Keratinocyte (primary cell): Measurements from ENCODE around the gene MS4A2. TPM values are rescaled to one million over a fixed set of nuclear protein-coding genes. Genes with fewer than 3 reads are reported as not detected.

Experiments
- DNase-seq: peaks from one replicate; pipeline ENCODE4 v3.0.0-alpha.2; 2011; ENCODE audit warnings: low read depth, missing footprints, low spot score
- FAIRE-seq: peaks from 2 replicates; lab custom pipeline; 2011; peaks lifted over from hg19 to GRCh38; lab: Jason Lieb, UNC
- H2AFZ ChIP-seq: 2 replicates; pipeline ENCODE4 v1.6.0; 2012; ENCODE audit warnings: low read length, control low read depth, inconsistent platforms; ENCODE audit not compliant: control insufficient read depth
- H3K27ac ChIP-seq: 2 replicates; pipeline ENCODE4 v1.5.1; 2011; ENCODE audit warnings: low read length; ENCODE audit not compliant: control insufficient read depth, insufficient read depth
- H3K27me3 ChIP-seq: 3 replicates; pipeline ENCODE4 v1.6.0; 2011; ENCODE audit warnings: low read length; ENCODE audit not compliant: control insufficient read depth, insufficient read depth; ENCODE audit errors: extremely low read depth
- H3K36me3 ChIP-seq, 2 experiments: 2 replicates in 1 of 2; 3 replicates in 1 of 2; pipeline ENCODE4 v1.5.1; 2011; ENCODE audit warnings: low read length in 2 of 2, mild to moderate bottlenecking in 1 of 2; ENCODE audit not compliant: control insufficient read depth in 2 of 2, insufficient read depth in 2 of 2; ENCODE audit errors: extremely low read depth in 1 of 2
- H3K4me1 ChIP-seq: 3 replicates; pipeline ENCODE4 v1.5.1; 2011; ENCODE audit warnings: low read length; ENCODE audit not compliant: control insufficient read depth, insufficient read depth; ENCODE audit errors: extremely low read depth
- H3K4me2 ChIP-seq: 3 replicates; pipeline ENCODE4 v1.6.0; 2011; ENCODE audit warnings: low read depth, low read length; ENCODE audit not compliant: control insufficient read depth, insufficient read depth; ENCODE audit errors: extremely low read depth
- H3K4me3 ChIP-seq, 3 experiments: fragments of 200-600 bp in 1 of 3; sonication (generic) in 1 of 3; 2 replicates in 2 of 3; 3 replicates in 1 of 3; pipeline ENCODE4 v1.5.1; 2011 to 2016; ENCODE audit warnings: low read length in 3 of 3, mild to moderate bottlenecking in 3 of 3, control low read depth in 2 of 3, inconsistent platforms in 1 of 3, low read depth in 1 of 3, mixed read lengths in 1 of 3, mixed run types in 1 of 3, moderate library complexity in 1 of 3; ENCODE audit not compliant: control insufficient read depth in 2 of 3, insufficient read depth in 2 of 3; ENCODE audit errors: extremely low read depth in 1 of 3
- H3K79me2 ChIP-seq: 2 replicates; pipeline ENCODE4 v1.6.0; 2012; ENCODE audit warnings: low read length; ENCODE audit not compliant: control insufficient read depth, insufficient read depth
- H3K9ac ChIP-seq: 3 replicates; pipeline ENCODE4 v1.6.0; 2011; ENCODE audit warnings: low read length; ENCODE audit not compliant: control insufficient read depth, insufficient read depth; ENCODE audit errors: extremely low read depth
- H3K9me1 ChIP-seq: 3 replicates; pipeline ENCODE4 v1.6.0; 2011; ENCODE audit warnings: low read length; ENCODE audit not compliant: control insufficient read depth, insufficient read depth; ENCODE audit errors: extremely low read depth
- H3K9me3 ChIP-seq: 2 replicates; pipeline ENCODE4 v1.5.1; 2012; ENCODE audit warnings: low read depth, low read length; ENCODE audit not compliant: control insufficient read depth
- H4K20me1 ChIP-seq: 3 replicates; pipeline ENCODE4 v1.6.0; 2011; ENCODE audit warnings: low read length; ENCODE audit not compliant: control insufficient read depth, insufficient read depth; ENCODE audit errors: extremely low read depth
- CTCF ChIP-seq, 3 experiments: IDR thresholded peaks in 1 of 3; conservative IDR thresholded peaks in 1 of 3; optimal IDR thresholded peaks in 1 of 3; 2 replicates in 2 of 3; 3 replicates in 1 of 3; pipeline versions ENCODE3 to v1.5.1; 2011; ENCODE audit warnings: low read length in 3 of 3, mild to moderate bottlenecking in 3 of 3, moderate library complexity in 2 of 3, control low read depth in 1 of 3, inconsistent platforms in 1 of 3; ENCODE audit not compliant: insufficient read depth in 2 of 3; ENCODE audit errors: extremely low read depth in 1 of 3
- EZH2 ChIP-seq: IDR thresholded peaks from one replicate; pipeline ENCODE4 v1.6.1; 2012; ENCODE audit warnings: inconsistent platforms, mild to moderate bottlenecking, low read length, moderate library complexity
- dilution Hi-C: fragments of 300-500 bp; cut with MboI; formaldehyde crosslinking; loops from one replicate; pipeline ENCODE4 v1.7.0; 2020; ENCODE audit warnings: low sequenced_read_pairs; ENCODE audit not compliant: extremely low pct_ligation_motif_present
- polyA plus RNA-seq, 5 experiments: library from polyadenylated mRNA; depleted of rRNA in 3 of 5; stranded (reverse) in 3 of 5; stranded (forward) in 1 of 5; unstranded in 1 of 5; fragments of >200 nt; gene quantifications; 1 replicate in 1 of 5; 2 replicates in 3 of 5; 3 replicates in 1 of 5; pipeline versions ENCODE4 v1.2.1 to v1.2.3, GENCODE V29; 2011 to 2012; ENCODE audit warnings: missing spikeins in 2 of 5, low read depth in 1 of 5, low replicate concordance in 1 of 5

Gene MS4A2
- polyA plus RNA-seq, 1 donor (not counting 4 experiments of a cell fraction or from before 2014, with no cell fraction given) = not detected

- dilution Hi-C loops = no loop called here
- TF ChIP-seq CTCF (optimal IDR thresholded peaks at IDR 0.05 in 1 of 3, IDR thresholded peaks at IDR 0.05 in 1 of 3, conservative IDR thresholded peaks at IDR 0.05 in 1 of 3; ENCODE audit: extremely low read depth in 1 of 3, insufficient read depth in 2 of 3, low read length in 3 of 3) (no peak), EZH2 (no peak)
- H2AFZ ChIP-seq = no peak overlapping the region
Observed at GRCh38 chr11:60145677-60146076, 57.2 kb downstream of the MS4A2 start.

More at GRCh38 chr11:60145677-60146076, 57.2 kb downstream of the MS4A2 start:
- Histone ChIP-seq H4K20me1 (no peaks in the 10 kb centered on the region), H3K27me3 (no peaks in the 10 kb centered on the region), H3K27ac (no peak overlapping the region), H3K4me1 (no peaks in the 10 kb centered on the region), H3K9me1 (no peaks in the 10 kb centered on the region), H3K4me3 (no peak overlapping the region), H3K9ac (no peak overlapping the region), H3K4me2 (no peak overlapping the region), H3K9me3 (no peaks in the 10 kb centered on the region), H3K36me3 (no peaks in the 10 kb centered on the region), H3K79me2 (no peaks in the 10 kb centered on the region)
- FAIRE-seq (no peak), DNase-seq (no peak)

Other genes with a start within 250 kb of the MS4A2 start
- gene CBLIF, start 243.2 kb upstream of the MS4A2 start, polyA plus RNA-seq = not detected in 3 replicates
- 3.7 to 6.9 TPM (median 3.9 TPM) in 3 replicates for gene TCN1, start 222.2 kb upstream of the MS4A2 start, polyA plus RNA-seq
- gene OOSP3, start 209.9 kb upstream of the MS4A2 start, polyA plus RNA-seq = 0.09 to 0.14 TPM in 2 of 3 replicates, not detected in the other
- not detected in 3 replicates for gene OOSP1, start 150.2 kb upstream of the MS4A2 start, polyA plus RNA-seq
- not detected in 3 replicates for gene OOSP4A, start 124.6 kb upstream of the MS4A2 start, polyA plus RNA-seq
- gene OOSP4B, start 71.5 kb upstream of the MS4A2 start, polyA plus RNA-seq = not detected in 3 replicates
- gene OOSP2, start 48.3 kb upstream of the MS4A2 start, polyA plus RNA-seq = not detected in 3 replicates
- not detected in 3 replicates for gene MS4A3, start 32.0 kb upstream of the MS4A2 start, polyA plus RNA-seq
- gene MS4A6A, start 94.4 kb downstream of the MS4A2 start, polyA plus RNA-seq = not detected in 3 replicates
- gene MS4A4E, start 154.5 kb downstream of the MS4A2 start, polyA plus RNA-seq = not detected in 3 replicates
- not detected in 3 replicates for gene MS4A4A, start 192.0 kb downstream of the MS4A2 start, polyA plus RNA-seq
- not detected in 3 replicates for gene MS4A6E, start 238.6 kb downstream of the MS4A2 start, polyA plus RNA-seq